NT2/D1 (cell line): ENCODE measurements around the gene DQX1.

Source experiments
- DNase-seq: peaks from one replicate; pipeline ENCODE4 v3.0.0-alpha.2; 2011; ENCODE audit warnings: low read depth, low spot score
- H3K27me3 ChIP-seq: 2 replicates; pipeline ENCODE4 v1.6.0; 2011; ENCODE audit warnings: mild to moderate bottlenecking; ENCODE audit not compliant: insufficient read length, insufficient read depth
- H3K36me3 ChIP-seq: 2 replicates; pipeline ENCODE4 v1.6.1; 2011; ENCODE audit warnings: mild to moderate bottlenecking, low read length, mixed read lengths; ENCODE audit not compliant: insufficient read depth, insufficient read length
- H3K4me1 ChIP-seq: 2 replicates; pipeline ENCODE4 v1.5.1; 2011; ENCODE audit not compliant: insufficient read depth, insufficient read length
- H3K4me3 ChIP-seq: 2 replicates; pipeline ENCODE4 v1.5.1; 2011; ENCODE audit warnings: low read depth; ENCODE audit not compliant: insufficient read length
- H3K9ac ChIP-seq: 2 replicates; pipeline ENCODE4 v1.6.0; 2011; ENCODE audit warnings: low read depth; ENCODE audit not compliant: insufficient read length
- H3K9me3 ChIP-seq: 2 replicates; pipeline ENCODE4 v1.5.1; 2011; ENCODE audit warnings: mild to moderate bottlenecking, low read length; ENCODE audit not compliant: insufficient read depth
- SUZ12 ChIP-seq: IDR thresholded peaks from 2 replicates; pipeline ENCODE4 v1.6.1; 2011; ENCODE audit not compliant: insufficient read length, insufficient read depth; ENCODE audit errors: extremely low read depth
- YY1 ChIP-seq: IDR thresholded peaks from 2 replicates; pipeline ENCODE4 v1.6.1; 2011; ENCODE audit not compliant: insufficient read length, insufficient read depth
- ZNF274 ChIP-seq: IDR thresholded peaks from 2 replicates; pipeline ENCODE4 v1.6.1; 2011; ENCODE audit warnings: mild to moderate bottlenecking, low read depth, low read length

The DQX1 gene

GRCh38 chr2:74552914-74553811, 27.1 kb upstream of the DQX1 start:
- Histone ChIP-seq H3K36me3 (peaks cover 15% of the 10 kb centered on the region), H3K4me1 (peaks cover 7% of the 10 kb centered on the region), H3K4me3 (peak overlapping the region; percentile 82), H3K9me3 (no peaks in the 10 kb centered on the region), H3K9ac (peak overlapping the region; percentile 59), H3K27me3 (peaks cover 55% of the 10 kb centered on the region)
- DNase-seq, result no peak
- TF ChIP-seq SUZ12 (no peak), ZNF274 (no peak), YY1 (no peak)

GRCh38 chr2:74551942-74552913, 26.2 kb upstream of the DQX1 start:
- no peak for TF ChIP-seq SUZ12
- TF ChIP-seq ZNF274, result no peak
- TF ChIP-seq YY1, result no peak
- no peak for DNase-seq
- H3K4me3 ChIP-seq, result no peak overlapping the region
- peaks cover 7% of the 10 kb centered on the region for H3K4me1 ChIP-seq
- no peak overlapping the region for H3K9ac ChIP-seq
- peaks cover 15% of the 10 kb centered on the region for H3K36me3 ChIP-seq
- no peaks in the 10 kb centered on the region for H3K9me3 ChIP-seq
- peaks cover 64% of the 10 kb centered on the region for H3K27me3 ChIP-seq

DNA sequence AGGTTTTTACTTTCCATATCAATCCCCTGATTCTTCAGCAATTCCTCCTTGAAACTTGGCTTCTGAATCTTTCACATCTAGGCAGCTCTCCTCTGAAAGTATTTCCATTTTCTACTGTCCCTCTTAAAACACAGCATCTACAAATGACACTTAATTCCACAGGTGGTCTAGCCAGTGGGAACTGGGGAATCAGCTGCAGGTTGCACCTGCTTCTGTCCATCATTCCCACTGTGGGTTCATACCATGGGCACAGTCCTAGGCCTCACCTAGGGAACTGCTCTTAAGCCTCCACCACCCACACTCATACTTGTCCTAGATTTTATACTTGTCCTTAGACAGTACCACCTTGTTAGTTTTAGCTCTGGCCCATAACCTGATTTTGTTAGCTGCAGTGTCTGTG, 25.5 kb upstream of the DQX1 start:
- Histone ChIP-seq H3K36me3 (peaks cover 8% of the 10 kb centered on the region), H3K4me3 (no peak overlapping the region), H3K4me1 (peaks cover 7% of the 10 kb centered on the region), H3K9ac (no peak overlapping the region), H3K9me3 (no peaks in the 10 kb centered on the region), H3K27me3 (peaks cover 66% of the 10 kb centered on the region)
- TF ChIP-seq ZNF274, result no peak
- TF ChIP-seq SUZ12, result no peak
- TF ChIP-seq YY1, result no peak
- DNase-seq, result no peak

- DNase-seq, result no peak
- H3K9me3 ChIP-seq, result no peaks in the 10 kb centered on the region
- H3K9ac ChIP-seq, result no peak overlapping the region
- H3K36me3 ChIP-seq, result peaks cover 3% of the 10 kb centered on the region
- peaks cover 4% of the 10 kb centered on the region for H3K4me1 ChIP-seq
- peaks cover 54% of the 10 kb centered on the region for H3K27me3 ChIP-seq
- TF ChIP-seq ZNF274 (no peak), SUZ12 (no peak), YY1 (no peak)
- H3K4me3 ChIP-seq, result no peak overlapping the region
These were observed 24.2 kb upstream of the DQX1 start for GRCh38 chr2:74550231-74550630.

- no peak for TF ChIP-seq YY1
- no peak for TF ChIP-seq ZNF274
- no peak for TF ChIP-seq SUZ12
- Histone ChIP-seq H3K9ac (peak overlapping the region; percentile 83), H3K4me3 (peak overlapping the region; percentile 64), H3K4me1 (peaks cover 4% of the 10 kb centered on the region), H3K27me3 (peaks cover 48% of the 10 kb centered on the region), H3K36me3 (peaks cover 3% of the 10 kb centered on the region), H3K9me3 (no peaks in the 10 kb centered on the region)
- DNase-seq, result no peak
These were observed 23.1 kb upstream of the DQX1 start for GRCh38 chr2:74548900-74549826.

DNA sequence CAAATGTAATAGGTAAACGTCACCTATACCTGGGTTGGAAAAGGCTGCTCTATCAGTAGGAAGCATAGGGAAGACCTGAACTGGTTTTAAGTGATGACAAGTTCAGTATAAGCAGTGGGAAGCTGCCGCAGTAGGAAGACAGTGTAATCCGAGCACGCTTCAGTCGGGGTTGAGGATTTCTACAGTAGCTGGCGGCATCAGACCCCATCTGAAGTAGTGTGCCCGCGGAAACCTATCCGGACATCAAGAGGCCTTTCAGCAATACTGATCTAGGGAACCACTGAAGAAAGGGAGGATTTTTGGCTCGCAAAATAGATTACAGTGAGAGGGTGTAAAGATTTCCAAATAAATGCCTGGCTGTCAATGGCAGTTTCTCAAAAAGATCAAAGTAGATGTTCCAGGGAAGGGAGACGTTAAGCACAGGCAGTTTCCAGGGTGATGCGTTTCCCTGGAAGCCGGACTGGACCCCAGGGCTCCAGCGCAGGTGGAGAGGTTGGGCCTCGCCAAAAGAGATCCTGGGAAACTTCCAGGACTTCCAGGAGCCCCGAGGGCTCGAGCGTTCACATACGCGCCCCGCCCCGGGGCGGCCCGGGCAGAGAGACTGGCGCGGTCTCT, 22.4 kb upstream of the DQX1 start:
- no peak for TF ChIP-seq ZNF274
- no peak for TF ChIP-seq YY1
- TF ChIP-seq SUZ12, result no peak
- H3K4me1 ChIP-seq, result peaks cover 4% of the 10 kb centered on the region
- peak overlapping the region; percentile 64 for H3K4me3 ChIP-seq
- H3K9me3 ChIP-seq, result no peaks in the 10 kb centered on the region
- DNase-seq, result no peak
- H3K9ac ChIP-seq, result peak overlapping the region; percentile 83
- peaks cover 3% of the 10 kb centered on the region for H3K36me3 ChIP-seq
- peaks cover 48% of the 10 kb centered on the region for H3K27me3 ChIP-seq
